Calu3 (cell line): ENCODE measurements around the gene LMTK2. TPM values are rescaled to one million over a fixed set of nuclear protein-coding genes. Genes with fewer than 3 reads are reported as not detected.

Experiments
- BruUV-seq: library from RNA; stranded (reverse); fragments of 400-500 nt; replicated peaks from 2 replicates; lab custom pipeline; 2021; lab: Mats Ljungman, UMichigan
- CTCF ChIA-PET: fragments of 300-600 bp; sonication (Branson Sonifier 250); formaldehyde crosslinking; loops from one replicate; lab custom pipeline; 2022; ENCODE audit warnings: antibody characterized with exemption; lab: Charles Lee
- DNase-seq: peaks from one replicate; pipeline ENCODE4 v3.0.0; 2022
- H3K27ac Mint-ChIP-seq: one replicate; pipeline ENCODE4 v1.8.0; 2022; ENCODE audit warnings: mixed read lengths; ENCODE audit not compliant: unreplicated experiment
- H3K27me3 Mint-ChIP-seq: one replicate; pipeline ENCODE4 v1.8.0; 2022; ENCODE audit warnings: mixed read lengths; ENCODE audit not compliant: unreplicated experiment
- H3K36me3 Mint-ChIP-seq: one replicate; pipeline ENCODE4 v1.8.0; 2022; ENCODE audit warnings: mild to moderate bottlenecking, moderate library complexity, mixed read lengths; ENCODE audit not compliant: insufficient read depth, unreplicated experiment
- H3K4me1 Mint-ChIP-seq: one replicate; pipeline ENCODE4 v1.8.0; 2022; ENCODE audit warnings: mild to moderate bottlenecking, low read depth, mixed read lengths; ENCODE audit not compliant: unreplicated experiment
- H3K4me3 Mint-ChIP-seq: one replicate; pipeline ENCODE4 v1.8.0; 2022; ENCODE audit warnings: mild to moderate bottlenecking, low read depth, moderate library complexity, mixed read lengths; ENCODE audit not compliant: unreplicated experiment
- H3K9me3 Mint-ChIP-seq: one replicate; pipeline ENCODE4 v1.8.0; 2022; ENCODE audit warnings: low read depth, mixed read lengths; ENCODE audit not compliant: unreplicated experiment
- CTCF ChIP-seq: fragments of 200-600 bp; IDR thresholded peaks from one replicate; pipeline ENCODE4 v1.8.0; 2022; ENCODE audit warnings: antibody characterized with exemption; ENCODE audit not compliant: unreplicated experiment
- intact Hi-C: fragments of 100-400 bp; cut with micrococcal nuclease; formaldehyde crosslinking; loops from one replicate; pipeline ENCODE4 v1.10.0; 2022; ENCODE audit not compliant: unreplicated experiment
- total RNA-seq: library from RNA; stranded (reverse); gene quantifications from 2 replicates; pipeline ENCODE4 v1.2.3, GENCODE V29; 2022

Gene LMTK2
- total RNA-seq, 1 experiment from 2014 or later = 29.9 TPM

GRCh38 chr7:98090116-98090515 is 16.5 kb upstream of the LMTK2 start:
- Mint-ChIP-seq H3K27me3 (no peaks in the 10 kb centered on the region), H3K36me3 (no peaks in the 10 kb centered on the region), H3K9me3 (no peaks in the 10 kb centered on the region), H3K27ac (no peak overlapping the region), H3K4me3 (no peak overlapping the region), H3K4me1 (peaks cover 8% of the 10 kb centered on the region)
- CTCF ChIA-PET = interaction anchor here (0.6 kb wide), 1 partner anchor 1085 kb away, joined by 4 read pairs; no protein-coding TSS in a partner anchor
- no peak for DNase-seq
- TF ChIP-seq CTCF = no peak
- no TSS peak for BruUV-seq
- intact Hi-C loops = no loop called here

- H3K9me3 Mint-ChIP-seq = no peaks in the 10 kb centered on the region
- no TSS peak for BruUV-seq
- DNase-seq = no peak
- H3K4me3 Mint-ChIP-seq = no peak overlapping the region
- H3K36me3 Mint-ChIP-seq = no peaks in the 10 kb centered on the region
- peaks cover 6% of the 10 kb centered on the region for H3K4me1 Mint-ChIP-seq
- intact Hi-C loops = no loop called here
- no peak for TF ChIP-seq CTCF
- CTCF ChIA-PET = no interaction called here
- H3K27me3 Mint-ChIP-seq = no peaks in the 10 kb centered on the region
- H3K27ac Mint-ChIP-seq = no peak overlapping the region
Measured at GRCh38 chr7:98091061-98091460, 15.6 kb upstream of the LMTK2 start.

GRCh38 chr7:98091523-98091922 is 15.1 kb upstream of the LMTK2 start:
- BruUV-seq = no TSS peak
- intact Hi-C loops = no loop called here
- no peak for TF ChIP-seq CTCF
- Mint-ChIP-seq H3K36me3 (no peaks in the 10 kb centered on the region), H3K27me3 (no peaks in the 10 kb centered on the region), H3K9me3 (no peaks in the 10 kb centered on the region), H3K4me1 (peaks cover 1% of the 10 kb centered on the region), H3K4me3 (no peak overlapping the region), H3K27ac (no peak overlapping the region)
- CTCF ChIA-PET = no interaction called here
- no peak for DNase-seq

GRCh38 chr7:98097042-98097645 is 9.5 kb upstream of the LMTK2 start:
- no peaks in the 10 kb centered on the region for H3K36me3 Mint-ChIP-seq
- H3K9me3 Mint-ChIP-seq = peaks cover 8% of the 10 kb centered on the region
- H3K27me3 Mint-ChIP-seq = no peaks in the 10 kb centered on the region
- TF ChIP-seq CTCF = no peak
- H3K27ac Mint-ChIP-seq = no peak overlapping the region
- no TSS peak for BruUV-seq
- CTCF ChIA-PET = no interaction called here
- DNase-seq = no peak
- no peak overlapping the region for H3K4me3 Mint-ChIP-seq
- H3K4me1 Mint-ChIP-seq = no peaks in the 10 kb centered on the region
- intact Hi-C loops = no loop called here
